ENCODE data around the gene KRT83. TPM values are rescaled to one million over a fixed set of nuclear protein-coding genes. Genes with fewer than 3 reads are reported as not detected.

Gene KRT83
- polyA plus RNA-seq, 3 donors = not detected

GRCh38 chr12:52358575-52359350, 37.6 kb upstream of the KRT83 start:
- no peak for DNase-seq
- no peak overlapping the region for H3K4me2 ChIP-seq (replicated peaks; ENCODE audit: extremely low read depth, low read length, poor library complexity, severe bottlenecking)

More at GRCh38 chr12:52358575-52359350, 37.6 kb upstream of the KRT83 start:
- Histone ChIP-seq H3K36me3 (replicated peaks in 1 of 2; ENCODE audit: control insufficient read depth in 1 of 2, insufficient read depth in 2 of 2, low read length in 2 of 2) (no peaks in the 10 kb centered on the region), H3K4me1 (ENCODE audit: control insufficient read depth in 1 of 2, insufficient read depth in 2 of 2, low read length in 2 of 2) (no peaks in the 10 kb centered on the region), H4K20me1 (ENCODE audit: insufficient read depth, low read length) (no peaks in the 10 kb centered on the region), H3K9ac (ENCODE audit: insufficient read depth, low read length, poor library complexity, severe bottlenecking) (no peak overlapping the region), H2AFZ (ENCODE audit: insufficient read depth, low read depth, low read length, poor library complexity, severe bottlenecking) (no peak overlapping the region), H3K27ac (ENCODE audit: low read depth in 1 of 2, low read length in 2 of 2) (no peak overlapping the region), H3K27me3 (ENCODE audit: control insufficient read depth in 2 of 2, insufficient read depth in 2 of 2, low read length in 2 of 2) (no peaks in the 10 kb centered on the region), H3K79me2 (ENCODE audit: insufficient read depth, low read length) (no peaks in the 10 kb centered on the region), H3K4me3 (replicated peaks in 1 of 3; ENCODE audit: low read depth in 2 of 3, low read length in 3 of 3) (no peak overlapping the region), H3K9me3 (replicated peaks in 1 of 2; ENCODE audit: control insufficient read depth in 1 of 2, insufficient read depth in 1 of 2, low read length in 2 of 2) (no peaks in the 10 kb centered on the region)
- no peak for TF ChIP-seq CTCF (IDR thresholded peaks at IDR 0.05)
- Mint-ChIP-seq H3K4me1 (peaks cover 6% of the 10 kb centered on the region), H3K9me3 (no peaks in the 10 kb centered on the region), H3K27me3 (ENCODE audit: low read depth in 3 of 3) (peaks cover 0 to 7% (median 3%) of the 10 kb centered on the region in 3 donors), H3K27ac (peak overlapping the region in 1 of 7 donors; percentile 33), H3K4me3 (no peak overlapping the region), H3K36me3 (no peaks in the 10 kb centered on the region)
- intact Hi-C loops (cut with micrococcal nuclease) = no loop called here
- WGBS (ENCODE audit: insufficient coverage) = 56% methylated on average over 5 of the region's 5 CpGs

All from CD14-positive monocyte (primary cell).